Measurements from ENCODE around the gene CAVIN1.
A peak's percentile ranks its signal among the peaks of the same experiment; 100 is the strongest.
"Not testable (repeated sequence)": the region's sequence is repeated elsewhere in the genome, so short reads cannot be mapped to it uniquely, and the experiment has no call there.

Gene CAVIN1

GRCh38 chr17:42429726-42430447, 6.8 kb upstream of the CAVIN1 start:
- H3K27me3 ChIP-seq (ENCODE audit: insufficient read depth, low read length): no peaks in the 10 kb centered on the region
- peaks cover 19% of the 10 kb centered on the region for H3K4me1 ChIP-seq (ENCODE audit: control insufficient read depth, insufficient read depth, low read length, unreplicated experiment)
- H3K79me2 ChIP-seq (ENCODE audit: control insufficient read depth, insufficient read depth, low read length, unreplicated experiment): no peaks in the 10 kb centered on the region
- H3K27ac ChIP-seq (ENCODE audit: low read depth, low read length): no peak overlapping the region
- H3K36me3 ChIP-seq (ENCODE audit: insufficient read depth, low read length): no peaks in the 10 kb centered on the region
- no peak overlapping the region for H2AFZ ChIP-seq (ENCODE audit: low read length, unreplicated experiment)
- H3K4me3 ChIP-seq (ENCODE audit: low read depth, low read length): no peak overlapping the region

- no peaks in the 10 kb centered on the region for H3K27me3 ChIP-seq (ENCODE audit: insufficient read depth, low read length)
- peaks cover 21% of the 10 kb centered on the region for H3K4me1 ChIP-seq (ENCODE audit: control insufficient read depth, insufficient read depth, low read length, unreplicated experiment)
- H3K27ac ChIP-seq (ENCODE audit: low read depth, low read length): peak overlapping the region; percentile 53
- H2AFZ ChIP-seq (ENCODE audit: low read length, unreplicated experiment): no peak overlapping the region
- peaks cover 5% of the 10 kb centered on the region for H3K79me2 ChIP-seq (ENCODE audit: control insufficient read depth, insufficient read depth, low read length, unreplicated experiment)
- H3K36me3 ChIP-seq (ENCODE audit: insufficient read depth, low read length): no peaks in the 10 kb centered on the region
- H3K4me3 ChIP-seq (ENCODE audit: low read depth, low read length): no peak overlapping the region
Observed at GRCh38 chr17:42428141-42428944, 5.3 kb upstream of the CAVIN1 start.

- H3K27me3 ChIP-seq (ENCODE audit: insufficient read depth, low read length): no peaks in the 10 kb centered on the region
- H3K27ac ChIP-seq (ENCODE audit: low read depth, low read length): peak overlapping the region; percentile 3; the same call in 1 of the 2 replicates
- peaks cover 35% of the 10 kb centered on the region for H3K79me2 ChIP-seq (ENCODE audit: control insufficient read depth, insufficient read depth, low read length, unreplicated experiment)
- H3K4me1 ChIP-seq (ENCODE audit: control insufficient read depth, insufficient read depth, low read length, unreplicated experiment): peaks cover 20% of the 10 kb centered on the region
- H2AFZ ChIP-seq (ENCODE audit: low read length, unreplicated experiment): peak overlapping the region; percentile 43
- H3K36me3 ChIP-seq (ENCODE audit: insufficient read depth, low read length): no peaks in the 10 kb centered on the region
- H3K4me3 ChIP-seq (ENCODE audit: low read depth, low read length): peak overlapping the region; percentile 4; the same call in 1 of the 2 replicates
Observed at GRCh38 chr17:42424991-42425610, 2.0 kb upstream of the CAVIN1 start.

- no peak overlapping the region for H2AFZ ChIP-seq (ENCODE audit: low read length, unreplicated experiment)
- H3K27me3 ChIP-seq (ENCODE audit: insufficient read depth, low read length): no peaks in the 10 kb centered on the region
- no peaks in the 10 kb centered on the region for H3K36me3 ChIP-seq (ENCODE audit: insufficient read depth, low read length)
- H3K27ac ChIP-seq (ENCODE audit: low read depth, low read length): peak overlapping the region; percentile 85
- H3K79me2 ChIP-seq (ENCODE audit: control insufficient read depth, insufficient read depth, low read length, unreplicated experiment): peaks cover 47% of the 10 kb centered on the region
- H3K4me1 ChIP-seq (ENCODE audit: control insufficient read depth, insufficient read depth, low read length, unreplicated experiment): peaks cover 27% of the 10 kb centered on the region
- peak overlapping the region; percentile 96 for H3K4me3 ChIP-seq (ENCODE audit: low read depth, low read length)
Observed at GRCh38 chr17:42423766-42424165, 710 bp upstream of the CAVIN1 start.

GRCh38 chr17:42422412-42422957, 571 bp downstream of the CAVIN1 start:
- H3K27ac ChIP-seq (ENCODE audit: low read depth, low read length): peak overlapping the region; percentile 85
- peaks cover 20% of the 10 kb centered on the region for H3K4me1 ChIP-seq (ENCODE audit: control insufficient read depth, insufficient read depth, low read length, unreplicated experiment)
- no peaks in the 10 kb centered on the region for H3K27me3 ChIP-seq (ENCODE audit: insufficient read depth, low read length)
- no peaks in the 10 kb centered on the region for H3K36me3 ChIP-seq (ENCODE audit: insufficient read depth, low read length)
- H2AFZ ChIP-seq (ENCODE audit: low read length, unreplicated experiment): no peak overlapping the region
- peaks cover 59% of the 10 kb centered on the region for H3K79me2 ChIP-seq (ENCODE audit: control insufficient read depth, insufficient read depth, low read length, unreplicated experiment)
- peak overlapping the region; percentile 96 for H3K4me3 ChIP-seq (ENCODE audit: low read depth, low read length)

- Histone ChIP-seq H3K36me3 (ENCODE audit: insufficient read depth, low read length) (no peaks in the 10 kb centered on the region), H3K4me1 (ENCODE audit: control insufficient read depth, insufficient read depth, low read length, unreplicated experiment) (peaks cover 22% of the 10 kb centered on the region), H3K27ac (ENCODE audit: low read depth, low read length) (peak overlapping the region; percentile 85), H3K4me3 (ENCODE audit: low read depth, low read length) (peak overlapping the region; percentile 96), H2AFZ (ENCODE audit: low read length, unreplicated experiment) (no peak overlapping the region), H3K79me2 (ENCODE audit: control insufficient read depth, insufficient read depth, low read length, unreplicated experiment) (peaks cover 66% of the 10 kb centered on the region), H3K27me3 (ENCODE audit: insufficient read depth, low read length) (no peaks in the 10 kb centered on the region)
Observed at GRCh38 chr17:42421507-42422338, 1.3 kb downstream of the CAVIN1 start.

- H3K27me3 ChIP-seq (ENCODE audit: insufficient read depth, low read length): no peaks in the 10 kb centered on the region
- H3K79me2 ChIP-seq (ENCODE audit: control insufficient read depth, insufficient read depth, low read length, unreplicated experiment): peaks cover 72% of the 10 kb centered on the region
- H3K4me3 ChIP-seq (ENCODE audit: low read depth, low read length): peak overlapping the region; percentile 96
- peaks cover 25% of the 10 kb centered on the region for H3K4me1 ChIP-seq (ENCODE audit: control insufficient read depth, insufficient read depth, low read length, unreplicated experiment)
- H3K27ac ChIP-seq (ENCODE audit: low read depth, low read length): peak overlapping the region; percentile 85
- H3K36me3 ChIP-seq (ENCODE audit: insufficient read depth, low read length): no peaks in the 10 kb centered on the region
- H2AFZ ChIP-seq (ENCODE audit: low read length, unreplicated experiment): no peak overlapping the region
Observed at GRCh38 chr17:42421136-42421506, 1.9 kb downstream of the CAVIN1 start.

- H3K79me2 ChIP-seq (ENCODE audit: control insufficient read depth, insufficient read depth, low read length, unreplicated experiment): peaks cover 96% of the 10 kb centered on the region
Observed at GRCh38 chr17:42417981-42418380, 5.1 kb downstream of the CAVIN1 start.

GRCh38 chr17:42414704-42415409, 8.2 kb downstream of the CAVIN1 start:
- H3K36me3 ChIP-seq (ENCODE audit: insufficient read depth, low read length): no peaks in the 10 kb centered on the region
- peaks cover 92% of the 10 kb centered on the region for H3K79me2 ChIP-seq (ENCODE audit: control insufficient read depth, insufficient read depth, low read length, unreplicated experiment)
- H3K4me3 ChIP-seq (ENCODE audit: low read depth, low read length): no peak overlapping the region
- no peak overlapping the region for H2AFZ ChIP-seq (ENCODE audit: low read length, unreplicated experiment)
- 0 out of 2 replicates have a peak overlapping the region, but pooled peaks have one; percentile 8 for H3K27ac ChIP-seq (ENCODE audit: low read depth, low read length)
- H3K27me3 ChIP-seq (ENCODE audit: insufficient read depth, low read length): no peaks in the 10 kb centered on the region
- peaks cover 50% of the 10 kb centered on the region for H3K4me1 ChIP-seq (ENCODE audit: control insufficient read depth, insufficient read depth, low read length, unreplicated experiment)

More at GRCh38 chr17:42417981-42418380, 5.1 kb downstream of the CAVIN1 start:
- H3K4me1 ChIP-seq (ENCODE audit: control insufficient read depth, insufficient read depth, low read length, unreplicated experiment): peaks cover 36% of the 10 kb centered on the region
- not testable (repeated sequence) for H3K4me3 ChIP-seq (ENCODE audit: low read depth, low read length); H3K27me3 ChIP-seq (ENCODE audit: insufficient read depth, low read length); H3K36me3 ChIP-seq (ENCODE audit: insufficient read depth, low read length); H3K27ac ChIP-seq (ENCODE audit: low read depth, low read length); H2AFZ ChIP-seq (ENCODE audit: low read length, unreplicated experiment)
